ENCODE measurements around the gene SCUBE2.
A peak's percentile ranks its signal among the peaks of the same experiment; 100 is the strongest.

SCUBE2 gene

DNA sequence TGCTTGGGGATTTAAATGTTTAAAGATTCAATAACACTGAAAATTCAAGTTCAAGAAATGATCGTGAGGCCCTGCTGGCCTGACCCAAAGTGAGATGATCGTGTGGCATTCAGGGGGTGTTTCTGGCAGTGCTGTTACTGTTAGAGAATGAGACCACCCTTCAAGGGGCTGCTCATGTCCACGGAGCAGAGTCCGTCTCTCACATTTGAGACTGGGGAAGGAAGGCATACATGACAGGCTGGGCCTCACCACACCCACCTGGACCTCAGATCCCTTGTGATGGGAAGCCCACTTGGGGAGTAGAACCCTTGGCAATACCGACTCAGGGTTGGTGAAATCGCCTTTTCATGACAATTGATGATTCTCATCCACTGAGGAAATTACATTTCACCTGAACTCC lies 71.5 kb downstream of the SCUBE2 start:
- TF ChIP-seq, protein P1, sequence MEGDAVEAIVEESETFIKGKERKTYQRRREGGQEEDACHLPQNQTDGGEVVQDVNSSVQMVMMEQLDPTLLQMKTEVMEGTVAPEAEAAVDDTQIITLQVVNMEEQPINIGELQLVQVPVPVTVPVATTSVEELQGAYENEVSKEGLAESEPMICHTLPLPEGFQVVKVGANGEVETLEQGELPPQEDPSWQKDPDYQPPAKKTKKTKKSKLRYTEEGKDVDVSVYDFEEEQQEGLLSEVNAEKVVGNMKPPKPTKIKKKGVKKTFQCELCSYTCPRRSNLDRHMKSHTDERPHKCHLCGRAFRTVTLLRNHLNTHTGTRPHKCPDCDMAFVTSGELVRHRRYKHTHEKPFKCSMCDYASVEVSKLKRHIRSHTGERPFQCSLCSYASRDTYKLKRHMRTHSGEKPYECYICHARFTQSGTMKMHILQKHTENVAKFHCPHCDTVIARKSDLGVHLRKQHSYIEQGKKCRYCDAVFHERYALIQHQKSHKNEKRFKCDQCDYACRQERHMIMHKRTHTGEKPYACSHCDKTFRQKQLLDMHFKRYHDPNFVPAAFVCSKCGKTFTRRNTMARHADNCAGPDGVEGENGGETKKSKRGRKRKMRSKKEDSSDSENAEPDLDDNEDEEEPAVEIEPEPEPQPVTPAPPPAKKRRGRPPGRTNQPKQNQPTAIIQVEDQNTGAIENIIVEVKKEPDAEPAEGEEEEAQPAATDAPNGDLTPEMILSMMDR (IDR thresholded peaks at IDR 0.05) = no peak
- Histone ChIP-seq H3K4me3 (ENCODE audit: low read depth in 1 of 2, low read length in 1 of 2) (no peak overlapping the region), H3K27ac (no peak overlapping the region), H3K4me1 (ENCODE audit: control insufficient read depth in 1 of 2, insufficient read depth in 1 of 2, low read depth in 1 of 2, low read length in 1 of 2) (peaks cover 10 to 12% of the 10 kb centered on the region in 2 experiments), H3K36me3 (no peaks in the 10 kb centered on the region), H3K27me3 (peaks cover 10% of the 10 kb centered on the region), H3K9me3 (no peaks in the 10 kb centered on the region)

DNA sequence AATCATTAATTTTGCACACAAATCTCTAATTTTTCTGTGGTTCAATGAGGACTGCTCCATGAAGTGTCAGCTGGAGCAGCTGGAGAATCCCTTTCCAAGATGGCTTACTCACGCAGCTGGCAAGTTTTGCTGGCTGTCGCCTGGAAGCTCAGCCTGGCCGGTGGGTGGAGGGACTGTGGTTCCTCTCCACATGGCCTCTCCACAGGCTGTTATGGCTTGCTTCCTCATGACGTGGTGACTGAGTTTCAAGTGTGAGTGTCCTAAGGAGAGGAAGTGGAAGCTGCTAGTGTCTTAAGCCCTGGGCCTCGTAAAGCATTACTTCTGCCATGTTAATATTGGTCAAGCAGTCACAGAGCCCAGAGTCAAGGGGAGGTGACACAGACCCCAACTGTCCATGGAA lies 73.6 kb downstream of the SCUBE2 start:
- H3K4me3 ChIP-seq (ENCODE audit: low read depth in 1 of 2, low read length in 1 of 2) = no peak overlapping the region
- H3K27ac ChIP-seq = peak overlapping the region; percentile 22
- H3K4me1 ChIP-seq (ENCODE audit: control insufficient read depth in 1 of 2, insufficient read depth in 1 of 2, low read depth in 1 of 2, low read length in 1 of 2) = peaks cover 10 to 12% of the 10 kb centered on the region in 2 experiments
- peaks cover 9% of the 10 kb centered on the region for H3K27me3 ChIP-seq
- no peaks in the 10 kb centered on the region for H3K9me3 ChIP-seq
- TF ChIP-seq, protein P1 (IDR thresholded peaks at IDR 0.05) = no peak
- no peaks in the 10 kb centered on the region for H3K36me3 ChIP-seq

GRCh38 chr11:9016916-9017642 lies 74.3 kb downstream of the SCUBE2 start:
- H3K36me3 ChIP-seq = no peaks in the 10 kb centered on the region
- TF ChIP-seq, protein P1 (IDR thresholded peaks at IDR 0.05) = no peak
- H3K27ac ChIP-seq = no peak overlapping the region
- H3K27me3 ChIP-seq = peaks cover 2% of the 10 kb centered on the region
- H3K9me3 ChIP-seq = no peaks in the 10 kb centered on the region
- H3K4me1 ChIP-seq (ENCODE audit: control insufficient read depth in 1 of 2, insufficient read depth in 1 of 2, low read depth in 1 of 2, low read length in 1 of 2) = peaks cover 10 to 12% of the 10 kb centered on the region in 2 experiments
- no peak overlapping the region for H3K4me3 ChIP-seq (ENCODE audit: low read depth in 1 of 2, low read length in 1 of 2)

DNA sequence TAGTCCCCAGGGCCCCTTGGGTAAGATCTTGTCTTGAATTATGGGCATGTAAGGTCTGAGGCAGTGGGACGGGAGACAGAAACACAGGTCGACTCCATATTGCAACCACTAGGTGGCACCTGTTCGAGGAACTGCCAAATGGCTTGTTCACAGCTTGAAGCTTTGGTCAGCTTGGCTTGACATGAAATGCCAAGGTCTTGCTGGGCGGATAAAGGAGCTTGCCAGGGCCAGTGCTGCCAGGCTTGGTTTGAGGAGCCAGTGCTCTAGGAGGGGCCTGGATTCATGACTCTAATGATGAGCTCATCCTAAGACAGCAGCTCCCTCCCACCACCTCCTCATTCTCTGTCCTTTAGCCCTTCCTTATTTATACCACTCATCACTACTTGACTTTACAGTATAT lies 75.7 kb downstream of the SCUBE2 start:
- peaks cover 6% of the 10 kb centered on the region for H3K27me3 ChIP-seq
- no peak overlapping the region for H3K4me3 ChIP-seq (ENCODE audit: low read depth in 1 of 2, low read length in 1 of 2)
- TF ChIP-seq, protein P1 (IDR thresholded peaks at IDR 0.05) = peak; percentile 37
- no peaks in the 10 kb centered on the region for H3K9me3 ChIP-seq
- no peak overlapping the region for H3K27ac ChIP-seq
- H3K4me1 ChIP-seq (ENCODE audit: control insufficient read depth in 1 of 2, insufficient read depth in 1 of 2, low read depth in 1 of 2, low read length in 1 of 2) = peaks cover 10 to 12% of the 10 kb centered on the region in 2 experiments
- H3K36me3 ChIP-seq = no peaks in the 10 kb centered on the region

- Histone ChIP-seq H3K27ac (no peak overlapping the region), H3K4me1 (ENCODE audit: control insufficient read depth in 1 of 2, insufficient read depth in 1 of 2, low read depth in 1 of 2, low read length in 1 of 2) (peaks cover 10 to 12% of the 10 kb centered on the region in 2 experiments), H3K36me3 (no peaks in the 10 kb centered on the region), H3K27me3 (peaks cover 6% of the 10 kb centered on the region), H3K4me3 (ENCODE audit: low read depth in 1 of 2, low read length in 1 of 2) (no peak overlapping the region), H3K9me3 (no peaks in the 10 kb centered on the region)
- TF ChIP-seq, protein P1 (IDR thresholded peaks at IDR 0.05) = no peak
Measured at GRCh38 chr11:9014826-9015225, 76.6 kb downstream of the SCUBE2 start.

Measured in neutrophil (primary cell).